ENCODE data around the gene GOLPH3.

The GOLPH3 gene

GRCh38 chr5:32107291-32107690, 66.8 kb downstream of the GOLPH3 start:
- no peaks in the 10 kb centered on the region for H3K9me3 ChIP-seq (ENCODE audit: low read length)
- H3K36me3 ChIP-seq (ENCODE audit: insufficient read depth, low read length) = peaks cover 53% of the 10 kb centered on the region
- no peak overlapping the region for H3K9ac ChIP-seq (ENCODE audit: low read length)
- no peaks in the 10 kb centered on the region for H3K4me1 ChIP-seq (ENCODE audit: insufficient read depth, low read length)
- H3K27me3 ChIP-seq (ENCODE audit: control insufficient read depth in 1 of 2, insufficient read depth in 2 of 2, low read length in 2 of 2) = no peaks in the 10 kb centered on the region
- no peak overlapping the region for H3K27ac ChIP-seq (ENCODE audit: low read depth, low read length)
- no peak overlapping the region for H3K4me3 ChIP-seq (ENCODE audit: low read depth in 1 of 2, low read length in 2 of 2)

GRCh38 chr5:32103521-32103920, 70.6 kb downstream of the GOLPH3 start:
- no peak overlapping the region for H3K27ac ChIP-seq (ENCODE audit: low read depth, low read length)

GRCh38 chr5:32102254-32102986, 71.7 kb downstream of the GOLPH3 start:
- peaks cover 35% of the 10 kb centered on the region for H3K36me3 ChIP-seq (ENCODE audit: insufficient read depth, low read length)
- peaks cover 30% of the 10 kb centered on the region for H3K4me1 ChIP-seq (ENCODE audit: insufficient read depth, low read length)
- no peak overlapping the region for H3K4me3 ChIP-seq (ENCODE audit: low read depth in 1 of 2, low read length in 2 of 2)
- H3K27me3 ChIP-seq (ENCODE audit: control insufficient read depth in 1 of 2, insufficient read depth in 2 of 2, low read length in 2 of 2) = no peaks in the 10 kb centered on the region
- H3K9me3 ChIP-seq (ENCODE audit: low read length) = no peaks in the 10 kb centered on the region
- H3K27ac ChIP-seq (ENCODE audit: low read depth, low read length) = no peak overlapping the region
- H3K9ac ChIP-seq (ENCODE audit: low read length) = no peak overlapping the region

More at GRCh38 chr5:32103521-32103920, 70.6 kb downstream of the GOLPH3 start:
- Histone ChIP-seq H3K9ac (ENCODE audit: low read length) (no peak overlapping the region), H3K36me3 (ENCODE audit: insufficient read depth, low read length) (peaks cover 35% of the 10 kb centered on the region), H3K4me1 (ENCODE audit: insufficient read depth, low read length) (peaks cover 25% of the 10 kb centered on the region), H3K4me3 (ENCODE audit: low read depth in 1 of 2, low read length in 2 of 2) (no peak overlapping the region), H3K9me3 (ENCODE audit: low read length) (no peaks in the 10 kb centered on the region), H3K27me3 (ENCODE audit: control insufficient read depth in 1 of 2, insufficient read depth in 2 of 2, low read length in 2 of 2) (no peaks in the 10 kb centered on the region)

GRCh38 chr5:32100691-32101302, 73.3 kb downstream of the GOLPH3 start:
- peaks cover 30% of the 10 kb centered on the region for H3K4me1 ChIP-seq (ENCODE audit: insufficient read depth, low read length)
- peaks cover 31% of the 10 kb centered on the region for H3K36me3 ChIP-seq (ENCODE audit: insufficient read depth, low read length)
- H3K27ac ChIP-seq (ENCODE audit: low read depth, low read length) = peak overlapping the region; percentile 72
- H3K9ac ChIP-seq (ENCODE audit: low read length) = no peak overlapping the region
- no peaks in the 10 kb centered on the region for H3K9me3 ChIP-seq (ENCODE audit: low read length)
- no peaks in the 10 kb centered on the region for H3K27me3 ChIP-seq (ENCODE audit: control insufficient read depth in 1 of 2, insufficient read depth in 2 of 2, low read length in 2 of 2)
- H3K4me3 ChIP-seq (ENCODE audit: low read depth in 1 of 2, low read length in 2 of 2) = no peak overlapping the region

GRCh38 chr5:32100230-32100629, 73.9 kb downstream of the GOLPH3 start:
- Histone ChIP-seq H3K4me1 (ENCODE audit: insufficient read depth, low read length) (peaks cover 30% of the 10 kb centered on the region), H3K27ac (ENCODE audit: low read depth, low read length) (peak overlapping the region; percentile 72), H3K9ac (ENCODE audit: low read length) (no peak overlapping the region), H3K36me3 (ENCODE audit: insufficient read depth, low read length) (peaks cover 26% of the 10 kb centered on the region), H3K9me3 (ENCODE audit: low read length) (no peaks in the 10 kb centered on the region), H3K27me3 (ENCODE audit: control insufficient read depth in 1 of 2, insufficient read depth in 2 of 2, low read length in 2 of 2) (no peaks in the 10 kb centered on the region), H3K4me3 (ENCODE audit: low read depth in 1 of 2, low read length in 2 of 2) (no peak overlapping the region)

- Histone ChIP-seq H3K4me3 (ENCODE audit: low read depth in 1 of 2, low read length in 2 of 2) (no peak overlapping the region), H3K36me3 (ENCODE audit: insufficient read depth, low read length) (peaks cover 22% of the 10 kb centered on the region), H3K4me1 (ENCODE audit: insufficient read depth, low read length) (peaks cover 30% of the 10 kb centered on the region), H3K27me3 (ENCODE audit: control insufficient read depth in 1 of 2, insufficient read depth in 2 of 2, low read length in 2 of 2) (no peaks in the 10 kb centered on the region), H3K27ac (ENCODE audit: low read depth, low read length) (peak overlapping the region; percentile 72), H3K9ac (ENCODE audit: low read length) (peak overlapping the region; percentile 6), H3K9me3 (ENCODE audit: low read length) (no peaks in the 10 kb centered on the region)
These were observed 74.6 kb downstream of the GOLPH3 start for GRCh38 chr5:32099486-32100035.

- peaks cover 30% of the 10 kb centered on the region for H3K4me1 ChIP-seq (ENCODE audit: insufficient read depth, low read length)
- H3K4me3 ChIP-seq (ENCODE audit: low read depth in 1 of 2, low read length in 2 of 2) = no peak overlapping the region
- H3K9ac ChIP-seq (ENCODE audit: low read length) = peak overlapping the region; percentile 6
- H3K27ac ChIP-seq (ENCODE audit: low read depth, low read length) = peak overlapping the region; percentile 72
- H3K27me3 ChIP-seq (ENCODE audit: control insufficient read depth in 1 of 2, insufficient read depth in 2 of 2, low read length in 2 of 2) = no peaks in the 10 kb centered on the region
- H3K9me3 ChIP-seq (ENCODE audit: low read length) = no peaks in the 10 kb centered on the region
- H3K36me3 ChIP-seq (ENCODE audit: insufficient read depth, low read length) = peaks cover 21% of the 10 kb centered on the region
These were observed 75.2 kb downstream of the GOLPH3 start for GRCh38 chr5:32098890-32099310.

GRCh38 chr5:32098291-32098690, 75.8 kb downstream of the GOLPH3 start:
- Histone ChIP-seq H3K4me3 (ENCODE audit: low read depth in 1 of 2, low read length in 2 of 2) (no peak overlapping the region), H3K9ac (ENCODE audit: low read length) (no peak overlapping the region), H3K36me3 (ENCODE audit: insufficient read depth, low read length) (peaks cover 15% of the 10 kb centered on the region), H3K9me3 (ENCODE audit: low read length) (no peaks in the 10 kb centered on the region), H3K27me3 (ENCODE audit: control insufficient read depth in 1 of 2, insufficient read depth in 2 of 2, low read length in 2 of 2) (no peaks in the 10 kb centered on the region), H3K4me1 (ENCODE audit: insufficient read depth, low read length) (peaks cover 30% of the 10 kb centered on the region), H3K27ac (ENCODE audit: low read depth, low read length) (no peak overlapping the region)

GRCh38 chr5:32096891-32097595, 77.1 kb downstream of the GOLPH3 start:
- H3K4me1 ChIP-seq (ENCODE audit: insufficient read depth, low read length) = peaks cover 36% of the 10 kb centered on the region

GRCh38 chr5:32095261-32095671, 78.9 kb downstream of the GOLPH3 start:
- Histone ChIP-seq H3K27ac (ENCODE audit: low read depth, low read length) (no peak overlapping the region), H3K4me1 (ENCODE audit: insufficient read depth, low read length) (peaks cover 28% of the 10 kb centered on the region), H3K9me3 (ENCODE audit: low read length) (no peaks in the 10 kb centered on the region), H3K36me3 (ENCODE audit: insufficient read depth, low read length) (no peaks in the 10 kb centered on the region), H3K9ac (ENCODE audit: low read length) (no peak overlapping the region), H3K4me3 (ENCODE audit: low read depth in 1 of 2, low read length in 2 of 2) (no peak overlapping the region), H3K27me3 (ENCODE audit: control insufficient read depth in 1 of 2, insufficient read depth in 2 of 2, low read length in 2 of 2) (no peaks in the 10 kb centered on the region)

More at GRCh38 chr5:32096891-32097595, 77.1 kb downstream of the GOLPH3 start:
- H3K27ac ChIP-seq (ENCODE audit: low read depth, low read length) = no peak overlapping the region
- peaks cover 7% of the 10 kb centered on the region for H3K36me3 ChIP-seq (ENCODE audit: insufficient read depth, low read length)
- H3K27me3 ChIP-seq (ENCODE audit: control insufficient read depth in 1 of 2, insufficient read depth in 2 of 2, low read length in 2 of 2) = no peaks in the 10 kb centered on the region
- H3K9ac ChIP-seq (ENCODE audit: low read length) = no peak overlapping the region
- no peak overlapping the region for H3K4me3 ChIP-seq (ENCODE audit: low read depth in 1 of 2, low read length in 2 of 2)
- H3K9me3 ChIP-seq (ENCODE audit: low read length) = no peaks in the 10 kb centered on the region

GRCh38 chr5:32094691-32095090, 79.4 kb downstream of the GOLPH3 start:
- no peaks in the 10 kb centered on the region for H3K9me3 ChIP-seq (ENCODE audit: low read length)
- peaks cover 22% of the 10 kb centered on the region for H3K4me1 ChIP-seq (ENCODE audit: insufficient read depth, low read length)
- H3K36me3 ChIP-seq (ENCODE audit: insufficient read depth, low read length) = no peaks in the 10 kb centered on the region
- H3K4me3 ChIP-seq (ENCODE audit: low read depth in 1 of 2, low read length in 2 of 2) = no peak overlapping the region
- H3K27me3 ChIP-seq (ENCODE audit: control insufficient read depth in 1 of 2, insufficient read depth in 2 of 2, low read length in 2 of 2) = no peaks in the 10 kb centered on the region
- no peak overlapping the region for H3K9ac ChIP-seq (ENCODE audit: low read length)
- H3K27ac ChIP-seq (ENCODE audit: low read depth, low read length) = no peak overlapping the region
